Neuronal stem cell (in vitro differentiated cells): ENCODE measurements around the gene NPL.

Source experiments
- DNase-seq: peaks from one replicate; pipeline ENCODE4 v3.0.0-alpha.2; 2013; ENCODE audit warnings: low spot score
- H2AFZ ChIP-seq: one replicate; pipeline ENCODE4 v1.6.1; 2013; ENCODE audit warnings: mild to moderate bottlenecking, low read length, inconsistent platforms
- H2AK5ac ChIP-seq: 2 replicates; pipeline ENCODE4 v1.6.1; 2013; ENCODE audit warnings: low read depth, mild to moderate bottlenecking, inconsistent platforms, low read length, moderate library complexity, mixed read lengths
- H2BK120ac ChIP-seq: 2 replicates; pipeline ENCODE4 v1.6.1; 2013; ENCODE audit warnings: low read depth, mild to moderate bottlenecking, inconsistent platforms, low read length, moderate library complexity, mixed read lengths
- H2BK12ac ChIP-seq: one replicate; pipeline ENCODE4 v1.6.1; 2013; ENCODE audit warnings: low read length, inconsistent platforms
- H2BK15ac ChIP-seq: 2 replicates; pipeline ENCODE4 v1.6.1; 2013; ENCODE audit warnings: mild to moderate bottlenecking, low read length, inconsistent platforms, mixed read lengths
- H2BK5ac ChIP-seq: one replicate; pipeline ENCODE4 v1.6.1; 2013; ENCODE audit warnings: inconsistent platforms, mild to moderate bottlenecking, low read length, moderate library complexity
- H3K14ac ChIP-seq: one replicate; pipeline ENCODE4 v1.6.1; 2013; ENCODE audit warnings: low read length, inconsistent platforms
- H3K18ac ChIP-seq: 2 replicates; pipeline ENCODE4 v1.6.1; 2013; ENCODE audit warnings: low read length, inconsistent platforms
- H3K23ac ChIP-seq: 2 replicates; pipeline ENCODE4 v1.6.1; 2013; ENCODE audit warnings: low read depth, mild to moderate bottlenecking, mixed read lengths, low read length, inconsistent platforms; ENCODE audit not compliant: poor library complexity
- H3K27ac ChIP-seq: replicated peaks from 3 replicates; pipeline ENCODE4 v1.5.1; 2013; ENCODE audit warnings: low read length, inconsistent platforms
- H3K27me3 ChIP-seq, 3 experiments: 2 replicates each; pipeline ENCODE4 v1.6.1; 2013; ENCODE audit warnings: low read length in 3 of 3, mild to moderate bottlenecking in 2 of 3, inconsistent platforms in 1 of 3, low read depth in 1 of 3, mixed read lengths in 1 of 3, moderate library complexity in 1 of 3; ENCODE audit not compliant: control insufficient read depth in 3 of 3, insufficient read depth in 3 of 3
- H3K36me3 ChIP-seq, 2 donors: replicated peaks in 1 of 2; 2 replicates each; pipeline ENCODE4 v1.6.1; 2013; ENCODE audit warnings: low read length in 2 of 2; ENCODE audit not compliant: control insufficient read depth in 2 of 2, insufficient read depth in 2 of 2
- H3K4ac ChIP-seq: 2 replicates; pipeline ENCODE4 v1.6.1; 2013; ENCODE audit warnings: inconsistent platforms, mild to moderate bottlenecking, low read length, moderate library complexity
- H3K4me1 ChIP-seq, 2 donors: 1 replicate in 1 of 2; 2 replicates in 1 of 2; pipeline ENCODE4 v1.6.1; 2013; ENCODE audit warnings: low read length in 2 of 2, low read depth in 1 of 2; ENCODE audit not compliant: control insufficient read depth in 2 of 2, insufficient read depth in 1 of 2
- H3K4me2 ChIP-seq: one replicate; pipeline ENCODE4 v1.6.1; 2013; ENCODE audit warnings: mild to moderate bottlenecking, low read length, inconsistent platforms; ENCODE audit not compliant: insufficient read depth, poor library complexity, severe bottlenecking
- H3K4me3 ChIP-seq, 2 donors: 2 replicates each; pipeline ENCODE4 v1.5.1; 2013; ENCODE audit warnings: low read length in 2 of 2, mild to moderate bottlenecking in 2 of 2, inconsistent platforms in 1 of 2, moderate library complexity in 1 of 2
- H3K79me1 ChIP-seq: one replicate; pipeline ENCODE4 v1.6.1; 2013; ENCODE audit warnings: low read depth, mild to moderate bottlenecking, inconsistent platforms, low read length, moderate library complexity
- H3K9ac ChIP-seq: one replicate; pipeline ENCODE4 v1.6.1; 2013; ENCODE audit warnings: mild to moderate bottlenecking, low read depth, low read length, inconsistent platforms; ENCODE audit not compliant: poor library complexity
- H3K9me3 ChIP-seq, 2 donors: replicated peaks in 1 of 2; 2 replicates each; pipeline versions ENCODE3 to v1.6.1; 2013; ENCODE audit warnings: low read length in 2 of 2, mild to moderate bottlenecking in 2 of 2, inconsistent platforms in 1 of 2, low read depth in 1 of 2, mixed read lengths in 1 of 2, moderate library complexity in 1 of 2; ENCODE audit not compliant: control insufficient read depth in 2 of 2, insufficient read depth in 1 of 2
- H4K8ac ChIP-seq: one replicate; pipeline ENCODE4 v1.6.1; 2013; ENCODE audit warnings: low read depth, mild to moderate bottlenecking, inconsistent platforms, low read length, moderate library complexity
- H4K91ac ChIP-seq: one replicate; pipeline ENCODE4 v1.6.1; 2013; ENCODE audit warnings: low read length, low read depth, mild to moderate bottlenecking, inconsistent platforms; ENCODE audit not compliant: poor library complexity
- WGBS, 2 donors: extraction: QIAGEN DNeasy Blood & Tissue Kit; methylation state at CpG; one replicate each; pipeline ENCODE4 v1.1.7; 2013; ENCODE audit warnings: missing lambda C conversion rate in 2 of 2, mixed read lengths in 1 of 2; ENCODE audit not compliant: insufficient read length in 2 of 2, insufficient replicate concordance in 1 of 2; ENCODE audit errors: extremely low coverage in 2 of 2; 5-methylcytosine and 5-hydroxymethylcytosine counted together

The NPL gene

DNA sequence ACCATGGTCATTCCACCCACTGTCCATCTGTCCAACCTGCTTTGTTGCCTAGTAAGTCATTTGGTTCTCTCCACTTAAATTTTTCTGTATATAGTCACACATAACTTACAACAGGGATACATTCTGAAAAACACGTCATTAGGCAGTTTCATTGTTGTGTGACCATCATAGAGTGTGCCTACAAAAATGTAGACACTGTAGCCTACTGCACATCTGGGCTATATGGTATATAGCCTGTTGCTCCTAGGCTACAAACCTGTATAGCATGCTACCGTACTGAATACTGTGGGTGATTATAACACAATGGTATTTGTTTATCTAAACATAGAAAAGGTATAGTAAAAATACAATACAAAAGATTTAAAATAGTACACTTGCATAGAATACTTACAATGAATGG is 10.0 kb upstream of the NPL start:
- Histone ChIP-seq H4K91ac (no peak overlapping the region), H3K23ac (no peak overlapping the region), H3K36me3 (no peaks in the 10 kb centered on the region), H3K9ac (no peak overlapping the region), H3K27ac (no peak overlapping the region), H3K4me3 (no peak overlapping the region), H2BK15ac (no peak overlapping the region), H2BK12ac (no peak overlapping the region), H3K4ac (no peak overlapping the region), H4K8ac (no peak overlapping the region), H2BK5ac (no peak overlapping the region), H3K9me3 (no peaks in the 10 kb centered on the region), H3K27me3 (no peaks in the 10 kb centered on the region), H3K79me1 (no peaks in the 10 kb centered on the region), H2AFZ (no peak overlapping the region), H2BK120ac (no peak overlapping the region), H3K14ac (no peak overlapping the region), H3K18ac (no peak overlapping the region), H2AK5ac (no peak overlapping the region), H3K4me1 (no peaks in the 10 kb centered on the region), H3K4me2 (no peak overlapping the region)
- DNase-seq: no peak
- WGBS, 2 donors: no CpG with 5 or more reads among the region's 2 CpGs

DNA sequence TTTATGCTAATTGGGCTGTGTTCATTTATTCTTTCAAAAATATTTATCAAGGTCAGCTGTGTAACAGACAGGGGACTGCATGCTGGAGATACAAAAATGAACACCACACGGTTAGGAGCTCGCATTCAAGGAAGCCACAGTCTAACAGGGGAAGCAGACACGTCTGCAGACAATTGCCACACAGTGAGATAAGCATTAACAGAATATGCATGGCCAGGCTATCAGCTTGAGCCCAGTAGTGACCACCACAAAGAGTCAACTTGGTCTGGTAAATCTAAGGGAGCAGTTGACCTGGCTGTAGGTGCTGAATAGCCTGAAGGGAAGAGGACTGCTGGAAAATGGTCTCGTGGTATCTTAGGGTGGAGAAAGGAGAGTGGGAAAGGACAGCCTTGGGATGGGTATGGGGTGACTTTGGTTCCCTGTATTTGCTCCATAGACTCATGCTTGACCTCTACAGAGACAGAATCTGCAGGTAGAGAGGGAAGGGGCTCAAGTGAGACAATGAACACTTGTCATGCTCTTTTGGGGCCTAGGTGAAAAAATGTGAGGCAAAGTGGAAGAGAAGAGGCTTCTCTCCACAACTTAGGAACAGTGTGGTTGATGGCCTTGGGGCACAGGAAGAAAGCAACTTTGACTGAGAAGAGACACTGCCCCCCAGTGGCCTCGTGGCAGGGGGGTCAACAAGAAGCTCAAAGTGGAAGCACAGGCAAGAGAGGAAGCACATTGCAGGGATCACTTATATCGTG is 7.6 kb upstream of the NPL start:
- no peaks in the 10 kb centered on the region for H3K9me3 ChIP-seq
- H3K4me1 ChIP-seq: no peaks in the 10 kb centered on the region
- no peak overlapping the region for H3K9ac ChIP-seq
- no peak overlapping the region for H3K18ac ChIP-seq
- no CpG with 5 or more reads among the region's 6 CpGs for WGBS, 2 donors
- H2BK15ac ChIP-seq: no peak overlapping the region
- no peak overlapping the region for H2BK12ac ChIP-seq
- no peak overlapping the region for H3K4ac ChIP-seq
- H3K27me3 ChIP-seq: peaks cover 0 to 2% (median 0%) of the 10 kb centered on the region in 3 experiments
- peak overlapping the region; percentile 8 for H2AFZ ChIP-seq
- no peak overlapping the region for H3K23ac ChIP-seq
- H4K8ac ChIP-seq: no peak overlapping the region
- H2BK120ac ChIP-seq: no peak overlapping the region
- no peak overlapping the region for H2AK5ac ChIP-seq
- H4K91ac ChIP-seq: no peak overlapping the region
- H3K4me3 ChIP-seq: no peak overlapping the region
- no peak overlapping the region for H2BK5ac ChIP-seq
- no peaks in the 10 kb centered on the region for H3K79me1 ChIP-seq
- no peaks in the 10 kb centered on the region for H3K36me3 ChIP-seq
- DNase-seq: peak; percentile 48
- H3K27ac ChIP-seq: no peak overlapping the region
- H3K14ac ChIP-seq: no peak overlapping the region
- H3K4me2 ChIP-seq: no peak overlapping the region

DNA sequence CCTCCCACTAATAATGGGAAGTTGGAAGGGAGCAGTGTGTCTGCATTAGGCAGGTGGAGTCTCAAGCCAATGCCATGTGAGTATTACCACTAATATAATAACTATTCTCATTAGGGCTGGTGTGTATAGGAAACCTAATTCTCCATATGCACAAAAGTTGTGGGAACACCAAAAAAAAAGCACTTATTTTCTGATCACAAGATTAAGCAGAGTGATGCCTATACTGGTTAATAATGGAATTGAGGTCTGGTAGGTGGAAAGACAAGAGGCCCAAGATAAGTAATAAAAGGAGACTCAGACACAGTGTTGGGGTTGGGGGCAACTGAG is 7.0 kb upstream of the NPL start:
- H3K4me2 ChIP-seq: no peak overlapping the region
- H3K4ac ChIP-seq: no peak overlapping the region
- H2AK5ac ChIP-seq: no peak overlapping the region
- H3K9me3 ChIP-seq: no peaks in the 10 kb centered on the region
- no peaks in the 10 kb centered on the region for H3K36me3 ChIP-seq
- H4K8ac ChIP-seq: no peak overlapping the region
- H4K91ac ChIP-seq: no peak overlapping the region
- no peak overlapping the region for H2BK5ac ChIP-seq
- no peak overlapping the region for H2BK12ac ChIP-seq
- no peaks in the 10 kb centered on the region for H3K4me1 ChIP-seq
- no peak overlapping the region for H2AFZ ChIP-seq
- H3K27ac ChIP-seq: no peak overlapping the region
- no peak overlapping the region for H2BK15ac ChIP-seq
- no peak overlapping the region for H3K4me3 ChIP-seq
- H3K27me3 ChIP-seq: peaks cover 0 to 7% (median 0%) of the 10 kb centered on the region in 3 experiments
- no peak overlapping the region for H3K9ac ChIP-seq
- no peak overlapping the region for H2BK120ac ChIP-seq
- H3K23ac ChIP-seq: no peak overlapping the region
- H3K79me1 ChIP-seq: no peaks in the 10 kb centered on the region
- DNase-seq: no peak
- no peak overlapping the region for H3K14ac ChIP-seq
- no peak overlapping the region for H3K18ac ChIP-seq

DNA sequence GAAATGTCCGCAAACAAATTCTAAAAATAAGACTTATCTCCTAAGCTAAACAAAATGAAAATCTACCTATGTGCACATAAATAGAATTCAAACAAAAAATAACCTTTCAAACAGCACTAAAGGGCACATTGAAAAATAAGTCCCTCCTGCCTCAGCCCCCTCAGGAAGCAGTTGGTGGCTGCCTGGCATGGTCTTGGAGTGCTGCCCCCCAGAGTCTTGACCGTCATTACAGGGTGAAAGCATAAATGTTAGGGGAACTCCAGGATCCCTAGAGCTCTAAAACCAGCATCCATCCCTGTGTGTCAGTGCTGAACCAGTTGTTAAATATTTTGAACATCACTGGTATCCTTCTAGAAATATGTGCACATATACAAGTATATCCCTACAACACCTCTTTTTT is 6.5 kb upstream of the NPL start:
- Histone ChIP-seq H3K79me1 (no peaks in the 10 kb centered on the region), H3K4me1 (peaks cover 0 to 2% of the 10 kb centered on the region in 2 donors), H3K27me3 (peaks cover 0 to 12% (median 2%) of the 10 kb centered on the region in 3 experiments), H3K36me3 (no peaks in the 10 kb centered on the region), H3K4ac (no peak overlapping the region), H2BK15ac (no peak overlapping the region), H2BK5ac (no peak overlapping the region), H3K4me2 (no peak overlapping the region), H3K27ac (no peak overlapping the region), H2AK5ac (no peak overlapping the region), H4K8ac (no peak overlapping the region), H4K91ac (no peak overlapping the region), H3K9ac (no peak overlapping the region), H3K18ac (no peak overlapping the region), H3K14ac (no peak overlapping the region), H2BK120ac (no peak overlapping the region), H3K23ac (no peak overlapping the region), H3K9me3 (no peaks in the 10 kb centered on the region), H2BK12ac (no peak overlapping the region), H3K4me3 (no peak overlapping the region), H2AFZ (no peak overlapping the region)
- WGBS, 2 donors: no CpG with 5 or more reads among the region's 2 CpGs
- DNase-seq: no peak
